DMS 273 (cell line): ENCODE measurements around the gene CDK8.
A peak's percentile ranks its signal among the peaks of the same experiment; 100 is the strongest.
"Not testable (repeated sequence)": the region's sequence is repeated elsewhere in the genome, so short reads cannot be mapped to it uniquely, and the experiment has no call there.

Source experiments
- DNase-seq: peaks from one replicate; lab custom pipeline; 2025; ENCODE audit not compliant: unreplicated experiment; lab: John Stamatoyannopoulos, UW

Gene CDK8

DNA sequence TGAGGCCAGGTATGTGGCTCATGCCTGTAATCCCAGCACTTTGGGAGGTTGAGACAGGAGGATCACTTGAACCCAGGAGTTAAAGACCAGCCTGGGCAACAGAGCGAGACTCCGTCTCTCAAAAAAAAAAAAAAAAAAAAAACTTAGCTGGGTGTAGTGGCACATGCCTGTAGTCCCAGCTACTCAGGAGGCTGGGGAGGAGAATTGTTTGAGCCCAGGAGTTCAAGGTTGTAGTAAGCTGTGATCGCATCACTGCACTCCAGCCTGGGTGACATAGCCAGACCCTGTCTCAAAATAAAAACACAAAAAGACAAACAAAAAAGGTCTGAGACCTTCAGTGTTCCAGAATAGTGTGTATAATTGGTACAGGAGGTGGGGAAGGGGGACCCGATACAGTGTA lies 1.9 kb upstream of the CDK8 start:
- DNase-seq = not testable (repeated sequence)

DNA sequence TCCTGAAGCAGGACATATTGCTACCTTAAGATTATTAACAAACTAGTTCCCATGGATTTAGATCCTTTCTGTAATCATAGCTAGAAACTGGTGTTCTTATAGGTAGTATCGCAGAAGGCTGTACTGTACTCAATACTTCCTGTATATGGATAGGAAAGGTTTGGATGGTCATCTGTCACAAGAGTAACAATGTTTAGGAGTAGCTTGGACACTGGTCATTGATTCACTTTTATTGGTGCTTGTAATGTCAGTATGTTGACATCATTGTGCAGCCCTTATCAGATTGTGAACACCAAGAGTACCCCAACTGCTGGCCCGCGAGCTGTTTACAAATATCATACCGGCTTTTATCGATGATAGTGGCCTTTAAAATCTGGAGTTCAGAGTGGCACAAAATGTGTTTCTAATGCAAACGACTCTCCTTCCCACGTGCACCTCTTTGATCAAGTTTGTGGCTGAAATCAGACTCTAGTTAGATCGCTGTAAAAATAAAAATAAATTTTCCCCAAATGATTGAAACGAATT lies 605 bp upstream of the CDK8 start:
- no peak for DNase-seq

- peak; percentile 56 for DNase-seq
These were observed 718 bp downstream of the CDK8 start for GRCh38 chr13:26254583-26255111.

DNA sequence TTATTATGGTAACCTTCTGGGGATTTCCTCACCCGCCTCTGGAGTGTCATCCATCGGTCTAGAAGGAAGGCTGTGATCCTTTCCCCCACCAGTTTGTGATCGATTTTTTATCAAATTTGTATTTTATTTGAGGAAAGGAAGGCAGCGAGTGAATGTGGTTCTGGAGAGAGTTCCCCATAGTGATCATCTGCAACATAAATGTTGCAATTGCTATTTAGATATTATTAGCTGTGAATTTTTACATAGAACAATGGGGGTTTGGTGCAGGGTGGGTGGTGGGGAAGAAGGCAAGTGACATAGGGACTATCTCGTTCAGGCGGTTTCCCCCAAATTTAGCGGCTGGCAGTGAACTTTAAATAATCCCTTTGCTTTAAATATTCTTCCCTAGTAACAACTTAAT lies 1.2 kb downstream of the CDK8 start:
- peak; percentile 17 for DNase-seq

DNA sequence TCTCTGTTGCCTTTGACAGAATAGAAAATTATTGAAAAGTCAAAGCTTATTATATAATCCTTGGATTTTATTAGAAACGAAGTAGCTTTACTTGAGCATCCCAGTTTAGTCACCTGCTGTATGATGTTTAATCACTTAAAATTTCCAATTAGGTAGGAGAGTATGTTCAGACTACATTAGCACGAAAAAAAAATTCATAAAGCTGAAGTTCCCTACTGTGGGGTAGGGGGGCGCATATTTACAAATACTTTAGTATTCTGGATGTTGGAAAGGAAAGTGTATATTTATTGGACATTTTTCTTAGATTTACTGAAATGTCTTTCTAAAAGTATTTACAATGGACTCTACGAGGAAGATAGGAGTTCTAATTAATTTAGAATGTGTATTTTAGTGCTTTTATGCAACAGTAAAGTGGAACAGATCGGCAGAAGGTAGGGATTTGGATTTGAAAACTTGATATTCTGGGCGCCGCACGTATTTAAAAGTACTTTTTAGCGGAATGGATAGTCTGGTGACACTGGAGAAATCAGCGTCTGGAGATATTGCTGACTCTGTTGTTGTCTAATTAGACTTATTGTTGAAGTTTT lies 1.9 kb downstream of the CDK8 start:
- peak; percentile 52 for DNase-seq

DNA sequence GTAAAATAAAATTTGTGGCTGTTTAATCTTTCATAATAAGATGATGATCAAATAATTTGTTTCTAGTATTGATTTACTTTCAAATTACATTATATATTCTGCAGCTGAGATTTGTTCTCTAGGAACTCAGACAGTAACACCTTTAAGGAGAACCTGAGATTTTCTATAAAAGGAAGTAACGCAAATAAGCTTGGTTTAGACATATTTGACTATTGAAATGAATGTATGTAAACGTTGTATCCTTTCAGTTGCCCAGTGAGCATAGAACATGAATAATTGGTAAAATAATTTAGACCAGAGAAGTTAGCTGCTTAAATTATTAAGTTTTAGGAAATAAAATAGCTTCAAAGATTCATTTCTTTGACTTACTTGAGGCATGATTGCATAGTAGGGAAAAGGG lies 3.1 kb downstream of the CDK8 start:
- no peak for DNase-seq

DNA sequence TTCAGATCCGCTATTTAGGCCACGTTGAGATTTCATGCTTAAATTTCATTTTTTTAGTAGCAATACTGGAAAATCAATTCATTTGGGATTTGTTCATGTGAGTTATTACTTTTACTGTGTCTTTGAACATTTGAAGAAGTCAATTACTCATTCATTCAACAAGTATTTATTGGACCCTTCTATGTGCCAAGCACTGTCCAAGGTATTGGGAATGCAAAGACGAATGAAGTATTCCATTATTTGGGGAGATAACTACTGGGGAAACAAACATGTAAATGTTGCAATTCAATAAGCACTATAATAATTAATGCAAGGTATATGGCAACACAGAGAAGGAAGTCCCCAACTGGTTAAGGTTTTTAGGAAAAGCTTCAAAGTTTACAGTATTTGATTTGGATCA lies 5.7 kb downstream of the CDK8 start:
- no peak for DNase-seq

DNA sequence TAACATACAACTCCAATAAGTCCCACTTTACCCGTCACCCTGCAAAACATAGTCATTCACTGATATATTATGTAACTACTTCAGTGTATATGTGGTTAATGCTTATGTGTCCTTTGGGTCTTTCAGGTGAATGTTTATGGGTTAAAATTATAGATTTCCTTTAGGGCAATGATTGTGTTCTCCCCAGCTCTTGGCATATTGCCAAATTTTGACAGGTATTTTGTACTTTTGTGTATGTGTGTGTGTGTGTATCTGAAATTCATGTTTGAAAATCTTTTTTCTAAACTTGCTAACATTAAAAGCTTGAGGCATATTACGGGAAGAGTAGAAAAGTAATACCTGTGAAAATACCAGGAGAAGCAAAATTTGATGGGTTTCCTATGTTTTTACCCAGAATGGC lies 8.2 kb downstream of the CDK8 start:
- peak; percentile 2 for DNase-seq

- no peak for DNase-seq
These were observed 12.4 kb downstream of the CDK8 start for GRCh38 chr13:26266311-26266710.

DNA sequence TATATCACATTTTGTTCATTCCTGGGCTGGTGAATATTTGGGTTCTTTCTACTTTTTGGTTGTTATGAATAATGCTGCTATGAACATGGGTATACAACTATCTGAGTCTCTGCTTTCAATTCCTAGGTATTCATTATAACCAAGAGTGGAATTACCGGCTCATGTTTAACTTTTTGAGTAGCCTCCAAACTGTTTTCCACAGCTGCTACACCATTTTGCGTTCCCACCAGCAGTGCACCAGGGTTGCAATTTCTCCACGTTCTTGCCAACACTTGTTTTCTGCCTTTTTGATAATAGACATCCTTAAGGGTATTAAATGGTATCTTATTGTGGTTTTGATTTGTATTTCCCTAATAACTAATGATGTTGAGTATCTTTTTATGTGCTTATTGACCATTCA lies 16.8 kb downstream of the CDK8 start:
- no peak for DNase-seq

GRCh38 chr13:26272621-26273020 lies 18.7 kb downstream of the CDK8 start:
- DNase-seq = no peak

GRCh38 chr13:26280295-26280694 lies 26.4 kb downstream of the CDK8 start:
- DNase-seq = no peak

DNA sequence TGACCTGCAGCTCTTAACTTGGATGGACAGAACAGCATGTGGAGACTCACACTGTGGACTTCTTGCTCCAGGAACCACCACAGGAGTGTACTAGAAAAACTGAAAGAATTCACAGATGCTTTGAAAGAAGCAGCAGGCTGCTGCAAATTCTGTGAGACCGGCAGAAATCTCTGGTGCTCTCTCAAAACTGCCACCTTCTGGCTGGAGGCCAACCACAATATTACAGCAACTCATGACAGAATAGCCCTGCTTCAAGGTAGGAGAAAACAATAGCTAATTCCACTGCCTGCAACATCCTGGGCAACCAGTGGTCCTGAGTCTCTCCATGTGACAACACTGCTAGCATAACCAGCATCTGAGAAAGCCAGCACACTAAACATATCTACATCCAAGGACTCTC lies 26.9 kb downstream of the CDK8 start:
- DNase-seq = no peak

DNA sequence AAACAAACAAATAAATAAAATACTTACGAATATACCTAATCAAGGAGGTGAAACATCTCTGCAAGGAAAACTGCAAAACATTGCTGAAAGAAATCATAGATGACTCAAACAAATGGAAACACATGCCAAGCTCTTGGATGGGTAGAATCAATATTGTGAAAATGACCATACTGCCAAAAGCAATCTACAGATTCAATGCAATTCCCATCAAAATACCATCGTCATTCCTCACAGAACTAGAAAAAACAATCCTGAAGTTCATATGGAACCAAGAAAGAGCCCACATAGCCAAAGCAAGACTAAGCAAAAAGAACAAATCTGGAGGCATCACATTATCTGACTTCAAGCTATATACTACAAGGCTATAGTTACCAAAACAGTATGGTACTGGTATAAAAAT lies 32.0 kb downstream of the CDK8 start:
- not testable (repeated sequence) for DNase-seq

DNA sequence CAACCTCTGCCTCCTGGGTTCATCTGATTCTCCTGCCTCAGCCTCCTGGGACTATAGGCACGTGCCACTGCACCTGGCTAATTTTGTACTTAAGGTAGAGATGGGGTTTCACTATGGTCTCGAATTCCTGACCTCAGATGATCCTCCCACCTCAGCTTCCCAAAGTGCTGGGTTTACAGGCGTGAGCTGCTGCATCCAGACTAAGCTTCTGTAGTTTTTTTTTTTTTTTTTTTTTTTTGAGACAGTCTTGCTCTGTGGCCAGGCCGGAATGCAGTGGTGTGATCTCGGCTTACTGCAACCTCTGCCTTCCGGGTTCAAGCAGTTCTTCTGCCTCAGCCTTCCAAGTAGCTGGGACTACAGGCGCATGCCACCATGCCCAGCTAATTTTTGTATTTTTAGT lies 34.9 kb downstream of the CDK8 start:
- not testable (repeated sequence) for DNase-seq

GRCh38 chr13:26295812-26296211 lies 41.9 kb downstream of the CDK8 start:
- DNase-seq = no peak

DNA sequence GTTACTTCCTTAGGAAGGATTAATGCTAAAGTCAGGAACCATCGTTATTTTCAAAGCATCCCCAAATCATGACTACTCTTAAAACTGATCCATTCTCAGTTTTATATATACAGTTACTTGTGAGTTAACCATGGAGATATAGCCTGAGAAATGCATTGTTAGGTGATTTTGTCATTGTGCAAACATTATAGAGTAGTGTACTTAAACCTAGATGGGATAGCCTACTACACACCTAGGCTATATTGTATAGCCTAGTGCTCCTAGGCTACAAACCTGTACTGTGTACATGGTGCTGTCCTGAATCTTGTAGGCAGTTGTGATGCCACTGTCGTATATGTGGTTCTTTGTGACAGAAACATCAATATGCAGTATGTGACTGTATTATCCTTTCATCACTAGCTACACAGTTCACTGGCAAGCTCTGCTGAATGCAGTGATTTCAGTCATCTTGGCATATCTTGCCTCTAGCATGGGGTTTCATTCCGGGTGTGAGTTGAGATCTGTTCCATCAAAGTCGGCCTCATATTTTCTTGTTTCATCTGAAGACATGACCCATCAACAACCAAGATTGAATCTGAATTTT lies 45.3 kb downstream of the CDK8 start:
- DNase-seq = no peak

DNA sequence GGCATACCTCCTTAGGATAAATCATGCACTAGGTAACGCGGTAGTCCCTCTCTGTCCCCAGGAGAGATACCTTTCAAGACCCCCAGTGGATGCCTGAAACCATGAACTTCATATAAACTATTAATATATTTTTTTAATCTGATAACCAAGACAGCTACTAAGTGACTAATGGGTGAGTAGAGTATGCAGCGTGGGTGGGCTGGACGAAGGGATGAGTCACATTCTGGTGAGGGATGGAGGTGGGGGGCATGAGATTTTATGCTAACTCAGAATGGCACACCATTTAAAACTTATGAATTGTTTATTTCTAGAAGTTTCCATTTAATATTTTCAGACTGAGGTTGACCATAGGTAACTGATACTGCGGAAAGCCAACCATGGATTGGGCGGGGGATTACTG lies 46.2 kb downstream of the CDK8 start:
- no peak for DNase-seq

DNA sequence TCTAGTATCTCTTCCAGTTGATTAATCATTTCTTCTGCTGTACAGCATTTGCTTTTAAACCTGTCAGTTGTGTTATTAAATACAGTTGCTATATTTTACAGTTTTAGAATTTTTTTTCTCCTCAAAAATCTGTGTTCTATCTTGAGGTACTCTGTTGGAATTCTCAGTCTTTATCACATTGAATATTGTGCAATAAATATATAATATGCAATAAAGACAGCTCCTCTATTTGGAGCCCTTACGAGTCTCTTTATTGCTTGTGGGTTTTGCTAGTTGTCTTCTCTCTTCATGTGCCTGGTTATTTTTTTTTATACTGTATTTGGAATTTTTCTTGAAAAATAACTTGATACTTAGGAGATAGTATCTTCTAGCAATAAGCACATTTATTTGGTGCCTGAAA lies 51.7 kb downstream of the CDK8 start:
- no peak for DNase-seq

DNA sequence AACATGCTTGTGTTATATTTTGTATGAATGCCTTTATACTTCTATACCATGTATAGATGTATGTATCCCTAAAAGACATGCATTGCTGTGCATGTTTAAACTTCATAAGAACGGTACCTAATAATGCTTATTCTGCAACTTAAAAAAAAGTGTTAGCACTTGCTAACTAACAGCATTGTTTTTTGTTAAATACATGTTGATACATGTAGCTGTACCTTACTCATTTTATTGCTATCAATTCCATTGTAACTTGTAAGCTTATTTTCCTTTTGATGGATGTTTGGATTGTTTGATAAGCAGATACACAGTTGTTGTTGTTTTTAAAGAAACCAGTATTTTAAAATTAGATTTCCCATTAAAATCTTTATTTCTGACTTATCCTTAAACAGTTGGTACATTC lies 53.8 kb downstream of the CDK8 start:
- DNase-seq = no peak

DNA sequence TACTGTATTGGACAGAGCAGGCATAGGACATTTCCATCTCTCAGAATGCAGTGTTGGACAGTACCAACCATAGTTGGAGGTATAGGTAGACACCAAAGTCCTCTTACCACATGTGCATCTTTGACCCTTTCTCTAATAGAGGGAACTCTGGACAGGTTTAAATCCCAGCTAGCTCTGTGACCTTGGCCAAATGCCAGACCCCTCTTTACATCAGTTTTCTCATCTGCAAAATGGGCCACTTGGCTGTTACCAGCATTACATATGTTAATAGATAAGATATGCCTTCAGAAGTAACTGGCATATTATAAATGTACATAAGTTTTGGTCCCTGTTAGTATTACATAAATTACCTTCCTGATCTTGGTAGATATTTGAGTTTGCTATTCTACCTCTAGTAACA lies 54.3 kb downstream of the CDK8 start:
- DNase-seq = no peak

- no peak for DNase-seq
These were observed 54.9 kb downstream of the CDK8 start for GRCh38 chr13:26308836-26309235.

DNA sequence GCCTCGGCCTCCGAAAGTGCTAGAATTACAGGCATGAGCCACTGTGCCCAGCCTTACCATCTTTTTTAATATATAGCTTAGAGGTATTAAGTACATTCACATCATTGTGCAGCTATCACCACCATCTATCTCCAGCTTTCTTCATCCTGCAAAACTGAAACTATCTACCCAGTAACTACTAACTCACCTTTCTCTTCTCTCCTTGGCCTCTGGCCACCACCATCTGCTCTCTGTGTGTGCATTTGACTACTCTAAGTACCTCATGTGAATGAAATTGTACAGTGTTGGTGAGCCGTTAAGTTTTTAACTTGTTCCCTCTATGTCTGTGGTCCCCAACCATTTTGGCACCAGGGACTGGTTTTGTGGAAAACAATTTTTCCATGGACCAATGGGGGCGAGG lies 56.1 kb downstream of the CDK8 start:
- DNase-seq = peak; percentile 79
